Liver (tissue), 9 donors: ENCODE results near the gene PDLIM7. TPM values are rescaled to one million over a fixed set of nuclear protein-coding genes. Genes with fewer than 3 reads are reported as not detected.

Experiments used
- DNase-seq: peaks from one replicate; pipeline ENCODE4 v3.0.0-alpha.2; 2017; ENCODE audit warnings: low spot score
- H3K27ac ChIP-seq, 2 donors: one replicate each; pipeline ENCODE4 v1.7.0; 2013; ENCODE audit warnings: inconsistent platforms in 2 of 2, low read length in 2 of 2, control low read depth in 1 of 2, low read depth in 1 of 2, mild to moderate bottlenecking in 1 of 2
- H3K27me3 ChIP-seq, 4 donors: one replicate each; pipeline versions ENCODE4 v1.6.1 to v1.7.0; 2013; ENCODE audit warnings: low read length in 3 of 4, inconsistent platforms in 1 of 4, mild to moderate bottlenecking in 1 of 4, moderate library complexity in 1 of 4; ENCODE audit not compliant: control insufficient read depth in 4 of 4, insufficient read depth in 4 of 4
- H3K36me3 ChIP-seq, 4 donors: one replicate each; pipeline versions ENCODE4 v1.6.1 to v1.7.0; 2013; ENCODE audit warnings: low read length in 3 of 4, mild to moderate bottlenecking in 3 of 4, low read depth in 1 of 4, moderate library complexity in 1 of 4; ENCODE audit not compliant: control insufficient read depth in 4 of 4, insufficient read depth in 3 of 4
- H3K4me1 ChIP-seq, 4 donors: one replicate each; pipeline versions ENCODE4 v1.6.1 to v1.7.0; 2013; ENCODE audit warnings: low read length in 3 of 4, mild to moderate bottlenecking in 3 of 4, moderate library complexity in 1 of 4; ENCODE audit not compliant: control insufficient read depth in 4 of 4, insufficient read depth in 4 of 4
- H3K4me3 ChIP-seq, 3 donors: one replicate each; pipeline versions ENCODE4 v1.6.1 to v1.7.0; 2013; ENCODE audit warnings: low read length in 3 of 3, control low read depth in 1 of 3, low read depth in 1 of 3, mild to moderate bottlenecking in 1 of 3
- H3K9ac ChIP-seq, 2 donors: one replicate each; pipeline ENCODE4 v1.7.0; 2013; ENCODE audit warnings: low read length in 2 of 2, mild to moderate bottlenecking in 2 of 2, moderate library complexity in 2 of 2, control low read depth in 1 of 2, low read depth in 1 of 2
- H3K9me3 ChIP-seq, 4 donors: one replicate each; pipeline versions ENCODE4 v1.6.1 to v1.7.0; 2013; ENCODE audit warnings: low read length in 3 of 4; ENCODE audit not compliant: control insufficient read depth in 4 of 4
- ATF3 ChIP-seq: IDR thresholded peaks from 2 replicates; pipeline ENCODE4 v1.6.1; 2016; ENCODE audit warnings: antibody characterized with exemption
- CTCF ChIP-seq: fragments of 150-350 bp; IDR thresholded peaks from 2 replicates; pipeline ENCODE4 v1.5.1; 2017; ENCODE audit warnings: improper control_type of control experiment, low read depth, low read length; ENCODE audit not compliant: missing input control
- EGR1 ChIP-seq, 2 donors: IDR thresholded peaks; 2 replicates each; pipeline ENCODE4 v1.6.1; 2016 to 2018; ENCODE audit warnings: antibody characterized with exemption in 2 of 2, low read depth in 2 of 2
- FOXA1 ChIP-seq: IDR thresholded peaks from 2 replicates; pipeline ENCODE4 v1.6.1; 2016; ENCODE audit warnings: antibody characterized with exemption
- FOXA2 ChIP-seq: IDR thresholded peaks from 2 replicates; pipeline ENCODE4 v1.6.1; 2016; ENCODE audit warnings: antibody characterized with exemption
- GABPA ChIP-seq, 2 donors: IDR thresholded peaks in 1 of 2; conservative IDR thresholded peaks in 1 of 2; 2 replicates each; pipeline ENCODE4 v1.6.1; 2016; ENCODE audit warnings: antibody characterized with exemption in 2 of 2, mild to moderate bottlenecking in 1 of 2, moderate library complexity in 1 of 2
- HNF4A ChIP-seq, 2 donors: conservative IDR thresholded peaks; 2 replicates each; pipeline ENCODE4 v1.6.1; 2016; ENCODE audit warnings: antibody characterized with exemption in 2 of 2, mild to moderate bottlenecking in 2 of 2
- HNF4G ChIP-seq: IDR thresholded peaks from 2 replicates; pipeline ENCODE4 v1.6.1; 2016; ENCODE audit warnings: antibody characterized with exemption
- JUND ChIP-seq, 2 donors: IDR thresholded peaks; 2 replicates each; pipeline ENCODE4 v1.6.1; 2016; ENCODE audit warnings: antibody characterized with exemption in 2 of 2
- NR2F2 ChIP-seq: IDR thresholded peaks from 2 replicates; pipeline ENCODE4 v1.6.1; 2016; ENCODE audit warnings: antibody characterized with exemption
- RAD21 ChIP-seq, 2 donors: IDR thresholded peaks; 2 replicates each; pipeline ENCODE4 v1.6.1; 2016; ENCODE audit warnings: antibody characterized with exemption in 2 of 2, mild to moderate bottlenecking in 2 of 2
- SP1 ChIP-seq: IDR thresholded peaks from 2 replicates; pipeline ENCODE4 v1.6.1; 2018; ENCODE audit warnings: antibody characterized with exemption, mild to moderate bottlenecking
- YY1 ChIP-seq: IDR thresholded peaks from 2 replicates; pipeline ENCODE4 v1.6.1; 2016; ENCODE audit warnings: antibody characterized with exemption, mild to moderate bottlenecking
- WGBS: extraction: QIAGEN DNeasy Blood & Tissue Kit; methylation state at CpG from one replicate; pipeline ENCODE4 v1.1.7; 2013; 5-methylcytosine and 5-hydroxymethylcytosine counted together
- polyA plus RNA-seq, 2 donors: library from polyadenylated mRNA; stranded (reverse) in 1 of 2; unstranded in 1 of 2; fragments of 200-250 nt in 1 of 2; fragments of >200 nt in 1 of 2; fragmentation: Nextera tagmentation in 1 of 2; extraction: Ambion mirVana in 1 of 2; gene quantifications; one replicate each; pipeline versions ENCODE4 v1.2.1 to v1.2.3, GENCODE V29; 2013 to 2015
- total RNA-seq, 2 donors: library from RNA; depleted of rRNA; stranded (reverse); fragments of >200 nt; gene quantifications; one replicate each; pipeline ENCODE4 v1.2.3, GENCODE V29; 2014
- TF ChIP-seq, protein P1 (sequence below): IDR thresholded peaks from 2 replicates; pipeline ENCODE4 v1.6.1; 2016; ENCODE audit warnings: antibody characterized with exemption
- TF ChIP-seq, protein P2 (sequence below): IDR thresholded peaks from 2 replicates; pipeline ENCODE4 v1.6.1; 2016; ENCODE audit warnings: antibody characterized with exemption, mild to moderate bottlenecking
- TF ChIP-seq, protein P3 (sequence below): IDR thresholded peaks from 2 replicates; pipeline ENCODE4 v1.6.1; 2016; ENCODE audit warnings: antibody characterized with exemption
- donor health status: healthy.
- donor health status: healthy.
- donor health status: healthy.
- donor health status: healthy.
- donor health status: healthy.

The PDLIM7 gene
- total and polyA plus RNA-seq, 4 donors: 5.5 to 36.0 (median 8.5) TPM

DNA sequence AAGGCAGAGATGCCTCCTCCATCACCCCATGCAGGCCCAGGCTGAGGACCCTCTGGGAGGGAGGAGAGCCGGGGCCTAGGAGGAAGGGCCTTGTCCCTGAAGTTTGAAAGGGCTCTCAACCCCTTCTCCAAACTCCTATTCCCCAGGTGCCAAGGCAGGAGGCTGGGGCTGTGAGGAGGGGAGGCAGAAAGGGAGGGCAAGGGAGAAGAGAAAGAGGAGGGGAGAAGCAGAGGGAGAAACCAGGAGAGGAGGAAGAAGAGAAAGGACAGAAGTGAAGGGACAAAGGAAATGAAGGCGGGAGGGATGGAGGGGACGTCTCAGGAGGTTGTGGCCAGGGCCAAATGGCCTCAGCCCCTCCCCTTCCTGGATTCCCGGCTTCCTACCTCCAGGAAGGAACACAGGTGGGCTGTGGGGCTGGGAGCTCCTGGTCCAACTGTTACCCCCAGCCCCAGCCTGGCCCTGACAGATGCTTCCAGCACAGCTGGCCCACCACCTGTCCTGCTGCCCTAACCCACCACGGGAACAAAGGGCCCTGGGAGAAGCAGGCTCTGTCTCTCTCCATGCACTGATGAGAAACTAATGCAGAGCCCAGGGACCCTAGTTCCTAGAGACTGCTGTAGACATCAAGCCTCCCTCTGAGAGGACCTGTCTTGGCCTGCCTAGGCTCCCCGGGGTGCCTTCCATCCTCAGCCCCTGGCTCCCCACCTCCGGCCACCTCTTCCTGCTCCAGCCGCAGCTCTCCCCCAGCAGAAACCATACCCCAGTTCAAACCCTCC lies 27.5 kb downstream of the PDLIM7 start:
- Histone ChIP-seq H3K27ac (no peak overlapping the region), H3K9me3 (no peaks in the 10 kb centered on the region), H3K9ac (no peak overlapping the region), H3K4me1 (peaks cover 0 to 6% (median 3%) of the 10 kb centered on the region in 4 donors), H3K4me3 (no peak overlapping the region), H3K36me3 (no peaks in the 10 kb centered on the region), H3K27me3 (no peaks in the 10 kb centered on the region)
- no peak for DNase-seq
- TF ChIP-seq GABPA (IDR thresholded peaks at IDR 0.05 in 1 of 2, conservative IDR thresholded peaks at IDR 0.05 in 1 of 2): no peak
- no peak for TF ChIP-seq RAD21 (IDR thresholded peaks at IDR 0.05)
- 86% methylated on average over 8 of the region's 8 CpGs for WGBS

GRCh38 chr5:177468685-177469628 lies 28.4 kb downstream of the PDLIM7 start:
- DNase-seq: no peak
- H3K4me3 ChIP-seq: no peak overlapping the region
- 77% methylated on average over 25 of the region's 25 CpGs for WGBS
- no peaks in the 10 kb centered on the region for H3K36me3 ChIP-seq
- peaks cover 0 to 6% (median 3%) of the 10 kb centered on the region in 4 donors for H3K4me1 ChIP-seq
- H3K27ac ChIP-seq: no peak overlapping the region
- H3K9ac ChIP-seq: no peak overlapping the region
- H3K9me3 ChIP-seq: no peaks in the 10 kb centered on the region
- TF ChIP-seq EGR1 (IDR thresholded peaks at IDR 0.05; ENCODE audit: low read depth in 2 of 2) (no peak), RAD21 (IDR thresholded peaks at IDR 0.05) (no peak), FOXA1 (no peak), NR2F2 (no peak), YY1 (no peak), HNF4A (conservative IDR thresholded peaks at IDR 0.05) (no peak), GABPA (IDR thresholded peaks at IDR 0.05 in 1 of 2, conservative IDR thresholded peaks at IDR 0.05 in 1 of 2) (no peak), HNF4G (no peak), ATF3 (no peak), FOXA2 (no peak), JUND (IDR thresholded peaks at IDR 0.05) (no peak), SP1 (no peak), CTCF (no peak)
- TF ChIP-seq, protein P1, sequence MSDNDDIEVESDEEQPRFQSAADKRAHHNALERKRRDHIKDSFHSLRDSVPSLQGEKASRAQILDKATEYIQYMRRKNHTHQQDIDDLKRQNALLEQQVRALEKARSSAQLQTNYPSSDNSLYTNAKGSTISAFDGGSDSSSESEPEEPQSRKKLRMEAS: no peak
- TF ChIP-seq, protein P2, sequence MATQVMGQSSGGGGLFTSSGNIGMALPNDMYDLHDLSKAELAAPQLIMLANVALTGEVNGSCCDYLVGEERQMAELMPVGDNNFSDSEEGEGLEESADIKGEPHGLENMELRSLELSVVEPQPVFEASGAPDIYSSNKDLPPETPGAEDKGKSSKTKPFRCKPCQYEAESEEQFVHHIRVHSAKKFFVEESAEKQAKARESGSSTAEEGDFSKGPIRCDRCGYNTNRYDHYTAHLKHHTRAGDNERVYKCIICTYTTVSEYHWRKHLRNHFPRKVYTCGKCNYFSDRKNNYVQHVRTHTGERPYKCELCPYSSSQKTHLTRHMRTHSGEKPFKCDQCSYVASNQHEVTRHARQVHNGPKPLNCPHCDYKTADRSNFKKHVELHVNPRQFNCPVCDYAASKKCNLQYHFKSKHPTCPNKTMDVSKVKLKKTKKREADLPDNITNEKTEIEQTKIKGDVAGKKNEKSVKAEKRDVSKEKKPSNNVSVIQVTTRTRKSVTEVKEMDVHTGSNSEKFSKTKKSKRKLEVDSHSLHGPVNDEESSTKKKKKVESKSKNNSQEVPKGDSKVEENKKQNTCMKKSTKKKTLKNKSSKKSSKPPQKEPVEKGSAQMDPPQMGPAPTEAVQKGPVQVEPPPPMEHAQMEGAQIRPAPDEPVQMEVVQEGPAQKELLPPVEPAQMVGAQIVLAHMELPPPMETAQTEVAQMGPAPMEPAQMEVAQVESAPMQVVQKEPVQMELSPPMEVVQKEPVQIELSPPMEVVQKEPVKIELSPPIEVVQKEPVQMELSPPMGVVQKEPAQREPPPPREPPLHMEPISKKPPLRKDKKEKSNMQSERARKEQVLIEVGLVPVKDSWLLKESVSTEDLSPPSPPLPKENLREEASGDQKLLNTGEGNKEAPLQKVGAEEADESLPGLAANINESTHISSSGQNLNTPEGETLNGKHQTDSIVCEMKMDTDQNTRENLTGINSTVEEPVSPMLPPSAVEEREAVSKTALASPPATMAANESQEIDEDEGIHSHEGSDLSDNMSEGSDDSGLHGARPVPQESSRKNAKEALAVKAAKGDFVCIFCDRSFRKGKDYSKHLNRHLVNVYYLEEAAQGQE: no peak
- TF ChIP-seq, protein P3, sequence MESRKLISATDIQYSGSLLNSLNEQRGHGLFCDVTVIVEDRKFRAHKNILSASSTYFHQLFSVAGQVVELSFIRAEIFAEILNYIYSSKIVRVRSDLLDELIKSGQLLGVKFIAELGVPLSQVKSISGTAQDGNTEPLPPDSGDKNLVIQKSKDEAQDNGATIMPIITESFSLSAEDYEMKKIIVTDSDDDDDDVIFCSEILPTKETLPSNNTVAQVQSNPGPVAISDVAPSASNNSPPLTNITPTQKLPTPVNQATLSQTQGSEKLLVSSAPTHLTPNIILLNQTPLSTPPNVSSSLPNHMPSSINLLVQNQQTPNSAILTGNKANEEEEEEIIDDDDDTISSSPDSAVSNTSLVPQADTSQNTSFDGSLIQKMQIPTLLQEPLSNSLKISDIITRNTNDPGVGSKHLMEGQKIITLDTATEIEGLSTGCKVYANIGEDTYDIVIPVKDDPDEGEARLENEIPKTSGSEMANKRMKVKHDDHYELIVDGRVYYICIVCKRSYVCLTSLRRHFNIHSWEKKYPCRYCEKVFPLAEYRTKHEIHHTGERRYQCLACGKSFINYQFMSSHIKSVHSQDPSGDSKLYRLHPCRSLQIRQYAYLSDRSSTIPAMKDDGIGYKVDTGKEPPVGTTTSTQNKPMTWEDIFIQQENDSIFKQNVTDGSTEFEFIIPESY: no peak
- no peaks in the 10 kb centered on the region for H3K27me3 ChIP-seq
